H9 (cell line): ENCODE data around the gene GPC6. TPM values are rescaled to one million over a fixed set of nuclear protein-coding genes. Genes with fewer than 3 reads are reported as not detected.

Experiments
- DNase-seq: peaks from one replicate; pipeline ENCODE4 v3.0.0-alpha.2; 2017
- H2AFZ ChIP-seq: one replicate; pipeline ENCODE4 v1.6.1; 2013; ENCODE audit warnings: mild to moderate bottlenecking, low read length, control low read depth, moderate library complexity
- H2AK5ac ChIP-seq: 2 replicates; pipeline ENCODE4 v1.6.1; 2013; ENCODE audit warnings: low read length, control low read depth, mixed read lengths; ENCODE audit not compliant: insufficient read length
- H2BK120ac ChIP-seq: one replicate; pipeline ENCODE4 v1.6.1; 2013; ENCODE audit warnings: low read depth, mild to moderate bottlenecking, low read length, control low read depth, inconsistent platforms; ENCODE audit not compliant: poor library complexity, severe bottlenecking
- H2BK12ac ChIP-seq: 2 replicates; pipeline ENCODE4 v1.6.1; 2013; ENCODE audit warnings: low read length, control low read depth, mixed read lengths, low read depth; ENCODE audit not compliant: insufficient read length
- H2BK15ac ChIP-seq: 2 replicates; pipeline ENCODE4 v1.6.1; 2013; ENCODE audit warnings: low read depth, low read length, control low read depth
- H2BK20ac ChIP-seq: one replicate; pipeline ENCODE4 v1.6.1; 2013; ENCODE audit warnings: low read depth, mild to moderate bottlenecking, low read length, control low read depth, inconsistent platforms; ENCODE audit not compliant: poor library complexity, severe bottlenecking
- H2BK5ac ChIP-seq: 2 replicates; pipeline ENCODE4 v1.6.1; 2013; ENCODE audit warnings: low read length, control low read depth, mixed read lengths; ENCODE audit not compliant: insufficient read length
- H3K14ac ChIP-seq: 2 replicates; pipeline ENCODE4 v1.6.1; 2013; ENCODE audit warnings: low read length, control low read depth; ENCODE audit not compliant: insufficient read depth
- H3K18ac ChIP-seq: 2 replicates; pipeline ENCODE4 v1.6.1; 2013; ENCODE audit warnings: low read depth, mild to moderate bottlenecking, mixed read lengths, low read length, control low read depth; ENCODE audit not compliant: insufficient read length
- H3K23ac ChIP-seq: 2 replicates; pipeline ENCODE4 v1.6.1; 2013; ENCODE audit warnings: low read length, control low read depth, mixed read lengths, low read depth; ENCODE audit not compliant: insufficient read length
- H3K23me2 ChIP-seq: 2 replicates; pipeline ENCODE4 v1.6.1; 2013; ENCODE audit warnings: low read depth, mild to moderate bottlenecking, mixed read lengths, low read length, control low read depth; ENCODE audit not compliant: insufficient read length, poor library complexity, severe bottlenecking
- H3K27ac ChIP-seq: 2 replicates; pipeline ENCODE4 v1.5.1; 2013; ENCODE audit warnings: low read length, control low read depth, mixed read lengths, low read depth; ENCODE audit not compliant: insufficient read length
- H3K27me3 ChIP-seq: 2 replicates; pipeline ENCODE4 v1.6.1; 2013; ENCODE audit warnings: low read length, control low read depth, inconsistent platforms; ENCODE audit not compliant: insufficient read depth
- H3K4ac ChIP-seq: 2 replicates; pipeline ENCODE4 v1.6.1; 2013; ENCODE audit warnings: low read depth, mild to moderate bottlenecking, control low read depth, inconsistent platforms, low read length, moderate library complexity
- H3K4me1 ChIP-seq: 2 replicates; pipeline ENCODE4 v1.6.1; 2013; ENCODE audit warnings: low read length, control low read depth, inconsistent platforms; ENCODE audit not compliant: insufficient read depth
- H3K4me2 ChIP-seq: 2 replicates; pipeline ENCODE4 v1.6.1; 2013; ENCODE audit warnings: low read length, control low read depth, mixed read lengths; ENCODE audit not compliant: insufficient read length, insufficient read depth
- H3K56ac ChIP-seq: 2 replicates; pipeline ENCODE4 v1.6.1; 2013; ENCODE audit warnings: low read depth, mild to moderate bottlenecking, mixed read lengths, low read length, control low read depth; ENCODE audit not compliant: insufficient read length
- H3K79me1 ChIP-seq: 2 replicates; pipeline ENCODE4 v1.6.1; 2013; ENCODE audit warnings: low read depth, mild to moderate bottlenecking, moderate library complexity, low read length, control low read depth, inconsistent platforms; ENCODE audit not compliant: insufficient read depth, poor library complexity, severe bottlenecking
- H3K79me2 ChIP-seq: 2 replicates; pipeline ENCODE4 v1.6.1; 2013; ENCODE audit warnings: low read length, control low read depth, inconsistent platforms; ENCODE audit not compliant: insufficient read depth
- H3K9ac ChIP-seq: 2 replicates; pipeline ENCODE4 v1.6.1; 2013; ENCODE audit warnings: low read length, control low read depth, mixed read lengths; ENCODE audit not compliant: insufficient read length; ENCODE audit errors: extremely low read depth
- H3K9me3 ChIP-seq: one replicate; pipeline ENCODE4 v1.6.1; 2013; ENCODE audit warnings: low read depth, low read length, inconsistent platforms; ENCODE audit not compliant: control insufficient read depth
- H3T11ph ChIP-seq: one replicate; pipeline ENCODE4 v1.6.1; 2013; ENCODE audit warnings: mild to moderate bottlenecking, low read length, control low read depth, inconsistent platforms
- H4K20me1 ChIP-seq: one replicate; pipeline ENCODE4 v1.6.1; 2013; ENCODE audit not compliant: control insufficient read depth, insufficient read length, insufficient read depth
- H4K5ac ChIP-seq: 2 replicates; pipeline ENCODE4 v1.6.1; 2013; ENCODE audit warnings: low read depth, mild to moderate bottlenecking, mixed read lengths, low read length, control low read depth; ENCODE audit not compliant: insufficient read length
- H4K8ac ChIP-seq: replicated peaks from 2 replicates; pipeline ENCODE4 v1.6.1; 2013; ENCODE audit warnings: low read length, control low read depth, mixed read lengths, low read depth; ENCODE audit not compliant: insufficient read length
- H4K91ac ChIP-seq: 2 replicates; pipeline ENCODE4 v1.6.1; 2013; ENCODE audit warnings: low read depth, mild to moderate bottlenecking, moderate library complexity, mixed read lengths, low read length, control low read depth; ENCODE audit not compliant: insufficient read length
- H3K27ac Mint-ChIP-seq, 3 experiments: 2 replicates in 2 of 3; 3 replicates in 1 of 3; pipeline ENCODE4 v1.8.0; 2020 to 2021; ENCODE audit warnings: mixed read lengths in 3 of 3, mild to moderate bottlenecking in 1 of 3, moderate library complexity in 1 of 3
- H3K27me3 Mint-ChIP-seq: 2 replicates; pipeline ENCODE4 v1.8.0; 2021; ENCODE audit warnings: low read depth, mild to moderate bottlenecking, moderate library complexity, mixed read lengths
- H3K36me3 Mint-ChIP-seq, 3 experiments: 2 replicates in 2 of 3; 3 replicates in 1 of 3; pipeline ENCODE4 v1.8.0; 2020 to 2021; ENCODE audit warnings: low read depth in 3 of 3, mixed read lengths in 3 of 3; ENCODE audit not compliant: insufficient read depth in 1 of 3
- H3K4me1 Mint-ChIP-seq, 2 experiments: 2 replicates each; pipeline ENCODE4 v1.8.0; 2020; ENCODE audit warnings: mixed read lengths in 2 of 2
- H3K4me3 Mint-ChIP-seq, 2 experiments: 2 replicates in 1 of 2; 3 replicates in 1 of 2; pipeline ENCODE4 v1.8.0; 2020 to 2021; ENCODE audit warnings: mild to moderate bottlenecking in 2 of 2, mixed read lengths in 2 of 2, moderate library complexity in 1 of 2
- H3K9me3 Mint-ChIP-seq, 2 experiments: 2 replicates in 1 of 2; 3 replicates in 1 of 2; pipeline ENCODE4 v1.8.0; 2020; ENCODE audit warnings: mild to moderate bottlenecking in 2 of 2, mixed read lengths in 2 of 2, moderate library complexity in 1 of 2
- CTCF ChIP-seq: fragments of 200-600 bp; sonication (generic); conservative IDR thresholded peaks from 3 replicates; pipeline ENCODE4 v1.8.0; 2021; ENCODE audit warnings: antibody characterized with exemption, mild to moderate bottlenecking
- WGBS: extraction: QIAGEN DNeasy Blood & Tissue Kit; methylation state at CpG from one replicate; pipeline ENCODE4 v1.1.7; 2013; ENCODE audit warnings: missing lambda C conversion rate, low lambda C conversion rate, mixed read lengths; ENCODE audit not compliant: insufficient read length; ENCODE audit errors: extremely low coverage; 5-methylcytosine and 5-hydroxymethylcytosine counted together
- total RNA-seq: library from RNA; stranded (reverse); gene quantifications from 2 replicates; pipeline ENCODE4 v1.2.1, GENCODE V29; 2021

Gene GPC6
- total RNA-seq, 1 experiment from 2014 or later: 15.6 TPM

GRCh38 chr13:93646245-93646644 lies 419.6 kb downstream of the GPC6 start:
- H4K5ac ChIP-seq: no peak overlapping the region
- no peaks in the 10 kb centered on the region for H3K4me1 Mint-ChIP-seq
- WGBS: no CpG with 5 or more reads among the region's 7 CpGs

More at GRCh38 chr13:93646245-93646644, 419.6 kb downstream of the GPC6 start:
- H4K8ac ChIP-seq: no peak overlapping the region
- H2BK5ac ChIP-seq: no peak overlapping the region
- H2BK20ac ChIP-seq: no peak overlapping the region
- no peaks in the 10 kb centered on the region for H3K4me1 ChIP-seq
- no peak overlapping the region for H3K18ac ChIP-seq
- no peak overlapping the region for H3K23ac ChIP-seq
- no peaks in the 10 kb centered on the region for H3K23me2 ChIP-seq
- no peak overlapping the region for H3K9ac ChIP-seq
- no peak overlapping the region for H3K4ac ChIP-seq
- no peak overlapping the region for H3K14ac ChIP-seq
- no peaks in the 10 kb centered on the region for H3K79me1 ChIP-seq
- no peak overlapping the region for H2BK15ac ChIP-seq
- Mint-ChIP-seq H3K27me3 (no peaks in the 10 kb centered on the region), H3K4me3 (no peak overlapping the region), H3K27ac (no peak overlapping the region), H3K9me3 (no peaks in the 10 kb centered on the region), H3K36me3 (no peaks in the 10 kb centered on the region)
- no peaks in the 10 kb centered on the region for H3K9me3 ChIP-seq
- H2BK120ac ChIP-seq: no peak overlapping the region
- H2BK12ac ChIP-seq: no peak overlapping the region
- no peak overlapping the region for H2AFZ ChIP-seq
- no peaks in the 10 kb centered on the region for H3K27me3 ChIP-seq
- no peak overlapping the region for H3T11ph ChIP-seq
- no peaks in the 10 kb centered on the region for H3K79me2 ChIP-seq
- no peak overlapping the region for H3K27ac ChIP-seq
- H4K91ac ChIP-seq: no peak overlapping the region
- no peak overlapping the region for H2AK5ac ChIP-seq
- TF ChIP-seq CTCF: no peak
- H3K4me2 ChIP-seq: no peak overlapping the region
- no peak for DNase-seq
- no peak overlapping the region for H3K56ac ChIP-seq
- no peaks in the 10 kb centered on the region for H4K20me1 ChIP-seq
